Inflammatory macrophage treated with lipopolysaccharide for 4 hours (primary cell): ENCODE data around the gene HERC2.

Source experiments
- DNase-seq: peaks from one replicate; pipeline ENCODE4 v3.0.0-alpha.2; 2020

HERC2 gene

DNA sequence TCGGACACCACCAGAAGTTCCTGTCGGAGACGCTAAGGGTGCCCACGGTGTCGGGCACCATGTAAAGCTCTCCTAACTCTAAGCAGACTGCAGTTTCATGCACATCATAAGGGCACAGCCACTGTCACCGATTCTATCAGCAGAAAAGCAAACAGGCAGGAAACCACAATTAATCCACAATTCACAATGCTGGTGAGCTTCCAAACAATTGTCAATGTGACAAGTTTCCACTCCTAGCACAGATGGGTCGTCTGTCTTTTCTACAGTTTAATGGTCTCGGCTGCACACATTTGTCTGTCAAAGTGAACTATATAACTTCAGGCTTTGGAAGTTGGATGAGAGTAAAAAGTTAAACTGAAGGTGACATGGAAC is 214.1 kb downstream of the HERC2 start:
- no peak for DNase-seq

DNA sequence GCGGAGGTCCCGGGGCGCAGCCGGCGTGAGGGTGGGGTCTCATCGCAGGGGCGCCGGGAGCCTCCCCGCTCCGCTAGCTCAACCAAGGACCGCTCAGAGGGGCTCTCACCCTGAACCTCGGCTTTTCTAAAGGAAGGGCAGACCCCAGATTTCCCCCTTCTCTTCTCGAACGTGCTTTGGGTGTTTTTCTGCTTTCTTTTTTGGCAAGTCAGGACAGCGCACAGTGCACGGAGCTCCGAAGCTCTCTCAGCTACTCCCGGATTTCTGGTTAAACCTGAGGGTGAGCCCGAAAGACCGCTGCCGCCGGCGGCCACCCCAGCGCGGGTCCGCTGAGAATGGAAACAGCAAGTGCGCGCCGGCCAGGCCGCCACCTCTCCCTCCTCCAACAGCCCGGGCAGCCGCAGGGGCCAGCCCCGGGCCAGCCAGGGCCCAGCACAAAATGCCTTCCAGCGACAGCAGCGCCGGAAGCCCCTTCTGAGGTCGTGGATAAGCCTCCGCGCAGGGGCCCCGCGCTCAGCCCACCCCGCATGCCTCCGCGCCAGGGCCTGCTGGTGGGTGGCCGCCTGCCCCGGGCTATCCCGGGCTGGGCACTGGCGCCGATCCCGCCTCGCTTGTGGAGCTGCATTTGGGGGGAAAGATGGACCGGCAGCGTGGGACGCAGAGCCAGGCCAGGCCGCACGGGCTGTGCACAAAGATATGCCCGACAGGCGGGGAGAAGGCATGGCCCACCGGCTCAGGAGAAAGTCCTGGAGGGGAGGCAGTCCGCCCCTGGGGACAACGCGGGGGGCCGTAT is 214.7 kb downstream of the HERC2 start:
- DNase-seq: no peak

DNA sequence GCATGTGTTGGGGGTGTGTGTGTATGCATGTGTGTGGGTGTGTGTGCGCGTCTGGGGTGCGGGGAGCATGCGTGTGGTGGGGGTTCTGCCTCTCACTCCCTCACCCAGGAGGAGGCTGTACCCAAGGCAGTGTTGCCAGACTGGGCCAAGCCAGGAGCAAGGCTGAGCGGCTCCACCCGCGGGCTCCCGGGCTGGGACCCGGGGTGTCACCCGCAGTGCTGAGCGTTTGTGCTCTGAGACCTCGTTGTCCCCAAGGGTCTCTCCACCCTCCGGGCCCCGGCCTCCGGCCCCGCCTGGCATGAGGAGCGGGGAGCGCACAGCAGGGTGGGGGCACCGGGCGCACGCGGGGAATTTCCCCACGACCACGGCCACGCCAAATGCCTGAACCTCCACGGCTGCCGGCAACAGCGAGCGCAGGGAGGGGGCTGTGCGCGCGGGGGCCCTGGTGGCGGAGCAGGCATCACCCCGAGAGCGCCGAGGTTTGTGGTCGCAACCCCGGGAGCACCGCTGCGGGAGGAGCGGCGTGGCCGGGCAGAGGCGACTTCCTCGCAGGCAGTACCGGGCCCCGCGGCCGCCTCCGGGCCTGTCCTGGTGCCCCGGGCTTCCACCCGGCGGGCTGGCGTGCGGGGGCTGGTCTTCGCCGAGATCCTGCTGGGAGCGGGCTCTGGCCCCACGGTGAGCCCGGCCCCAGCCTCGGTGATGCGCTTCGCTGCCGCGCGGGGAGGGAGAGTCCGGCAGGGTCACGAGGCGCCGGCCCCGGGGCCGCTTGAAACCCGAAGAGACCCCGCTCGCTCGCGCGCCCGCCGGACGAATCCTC is 215.5 kb downstream of the HERC2 start:
- DNase-seq: no peak

DNA sequence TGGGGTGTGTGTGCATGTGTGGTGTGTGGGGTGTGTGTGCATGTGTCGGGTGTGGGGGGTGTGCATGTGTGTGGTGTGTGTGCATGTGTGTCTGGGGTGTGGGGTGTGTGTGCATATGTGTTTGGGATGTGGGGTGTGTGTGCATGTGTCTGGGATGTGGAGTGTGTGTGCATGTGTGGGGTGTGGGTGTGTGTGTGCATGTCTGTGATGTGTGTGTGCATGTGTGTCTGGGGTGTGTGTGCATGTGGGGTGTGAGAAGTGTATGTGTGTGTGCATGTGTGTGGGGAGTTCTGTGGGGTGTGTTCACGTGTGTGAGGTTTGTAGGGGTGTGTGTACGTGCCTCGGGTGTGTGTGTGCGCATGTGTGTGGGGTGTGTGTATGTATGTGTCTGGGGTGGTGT is 216.2 kb downstream of the HERC2 start:
- no peak for DNase-seq

DNA sequence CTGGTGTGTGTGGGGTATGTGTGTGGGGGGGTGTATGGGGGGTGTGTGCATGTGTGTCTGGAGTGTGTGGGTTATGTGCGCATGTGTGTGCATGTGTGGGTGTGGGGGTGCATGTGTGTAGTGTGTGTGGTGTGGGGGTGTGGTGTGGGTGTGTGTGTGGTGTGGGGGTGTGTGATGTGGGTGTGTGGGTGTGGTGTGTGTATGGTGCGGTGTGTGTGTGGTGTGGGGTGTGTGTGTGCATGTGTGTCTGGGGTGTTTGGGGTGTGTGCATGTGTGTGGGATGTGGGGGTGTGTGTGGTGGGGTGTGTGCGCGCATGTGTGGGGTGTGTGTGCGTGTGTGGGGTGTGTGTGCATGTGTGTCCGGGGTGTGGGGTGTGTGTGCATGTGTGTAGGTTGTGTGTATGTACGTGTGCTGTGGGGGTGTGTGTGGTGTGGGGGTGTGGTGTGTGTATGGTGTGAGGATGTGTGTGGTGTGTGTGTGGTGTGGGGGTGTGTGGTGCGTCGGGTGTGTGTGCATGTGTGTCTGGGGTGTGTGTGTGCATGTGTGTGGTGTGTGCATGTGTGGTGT is 216.7 kb downstream of the HERC2 start:
- DNase-seq: no peak

DNA sequence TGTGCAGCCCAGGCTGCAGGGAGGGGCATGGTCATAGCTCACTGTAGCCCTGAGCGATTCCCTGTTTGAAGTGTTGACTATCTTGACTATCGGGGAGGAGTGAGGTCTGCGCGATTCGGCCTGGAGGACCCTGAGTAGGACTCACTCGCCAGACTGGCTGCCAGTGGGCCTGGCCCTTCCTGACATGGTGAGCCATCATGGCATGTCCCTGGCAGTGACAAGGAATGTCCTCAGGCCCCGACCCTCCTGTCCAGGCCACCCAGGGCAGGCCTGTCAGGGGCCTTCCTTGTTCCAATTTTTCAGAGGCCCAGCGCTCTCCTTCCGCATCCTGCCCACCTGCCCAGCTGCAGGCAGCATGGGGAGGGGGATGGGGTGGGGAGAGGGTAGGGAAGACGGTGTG is 217.7 kb downstream of the HERC2 start:
- DNase-seq: no peak

DNA sequence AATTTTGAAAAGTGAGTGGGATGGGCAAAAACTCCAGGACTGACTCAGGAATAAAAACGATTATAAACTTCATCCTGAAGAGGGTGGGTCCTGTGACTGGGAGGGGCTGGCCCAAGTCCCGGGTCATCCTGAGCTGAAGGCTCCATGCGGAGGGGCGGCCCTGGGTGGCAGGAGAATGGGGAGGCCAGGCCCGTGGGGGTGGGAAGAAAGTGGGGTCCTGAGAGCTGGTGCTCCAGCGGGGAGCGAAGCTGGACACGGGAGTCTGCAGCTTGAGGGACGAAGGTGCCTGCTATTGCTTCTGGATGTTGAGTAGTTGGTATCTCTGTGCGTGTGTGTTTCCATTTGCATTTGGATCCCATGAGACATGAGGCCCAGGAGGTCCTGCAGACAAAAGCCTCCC is 218.1 kb downstream of the HERC2 start:
- no peak for DNase-seq

DNA sequence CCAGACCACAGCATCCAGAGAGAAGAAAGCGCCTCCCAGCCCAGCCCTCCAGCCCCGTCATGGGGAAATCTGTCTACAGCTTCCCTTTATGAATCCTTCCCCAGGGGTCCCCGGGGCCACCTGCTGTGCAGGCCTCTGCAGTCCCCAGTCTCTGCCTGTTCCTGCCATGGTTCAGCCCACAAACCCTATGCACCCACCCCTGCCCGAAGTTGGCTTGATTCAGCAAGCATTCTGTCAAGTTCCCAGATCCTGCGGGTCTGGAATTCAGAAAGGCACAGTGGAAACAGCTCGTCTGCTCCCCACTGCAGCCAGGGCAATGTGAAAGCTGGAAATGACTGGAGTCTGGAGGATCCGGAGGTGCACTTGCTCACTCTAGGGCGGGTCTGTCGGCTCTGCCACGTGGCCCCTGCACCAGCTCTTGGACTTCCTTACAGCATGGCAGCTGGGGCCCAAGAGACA is 220.0 kb downstream of the HERC2 start:
- no peak for DNase-seq

DNA sequence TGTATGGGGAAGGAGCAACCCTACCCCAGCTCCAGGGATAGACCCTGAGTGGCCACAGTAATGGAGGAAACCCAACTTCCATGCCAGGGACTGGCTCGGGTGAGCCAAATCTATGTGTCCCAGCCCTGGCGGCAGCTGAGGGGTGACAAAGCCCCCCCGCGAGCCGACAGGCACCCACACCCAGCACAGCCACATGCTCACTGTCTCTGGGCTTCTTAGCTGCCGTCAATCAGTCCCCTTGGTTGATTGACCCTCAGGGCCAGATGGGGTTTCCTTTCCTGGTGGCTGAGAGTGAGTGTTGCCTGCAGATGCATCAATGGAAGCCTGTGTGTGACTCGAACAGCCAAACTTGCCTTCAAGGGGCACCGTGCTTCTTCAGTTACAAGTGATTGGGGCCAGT is 220.8 kb downstream of the HERC2 start:
- no peak for DNase-seq

DNA sequence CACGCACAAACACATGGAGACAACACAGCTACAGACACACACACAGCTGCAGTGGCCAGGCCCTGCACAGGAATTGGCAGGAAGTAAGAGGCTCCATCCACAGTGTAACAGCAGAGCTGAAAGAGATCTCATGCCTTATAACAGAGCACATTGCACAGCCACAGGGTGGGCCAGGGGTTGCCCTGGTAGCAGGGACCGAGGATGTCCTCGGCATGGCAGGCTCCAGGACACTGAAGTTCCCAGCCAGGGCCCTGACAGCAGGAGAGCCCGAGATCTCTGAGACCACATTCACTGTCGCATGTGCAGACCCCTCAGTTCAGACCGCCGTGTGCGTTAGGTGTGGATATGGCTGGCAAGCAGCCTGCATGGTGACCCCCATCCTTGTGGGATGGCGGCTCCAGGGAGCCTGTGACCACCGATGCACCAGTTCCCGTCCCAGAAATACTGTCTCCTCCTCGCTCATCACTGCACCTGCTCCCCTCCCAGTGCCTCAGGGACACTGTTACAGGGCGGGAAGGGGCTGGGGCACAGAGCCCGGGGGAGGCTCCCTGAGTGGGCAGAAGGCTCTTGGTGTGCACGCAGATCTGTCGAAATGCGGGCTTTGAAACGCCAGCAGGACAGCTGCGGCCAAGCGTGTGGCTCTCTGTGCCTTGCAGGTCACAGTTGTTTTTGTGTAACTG is 221.3 kb downstream of the HERC2 start:
- DNase-seq: no peak

DNA sequence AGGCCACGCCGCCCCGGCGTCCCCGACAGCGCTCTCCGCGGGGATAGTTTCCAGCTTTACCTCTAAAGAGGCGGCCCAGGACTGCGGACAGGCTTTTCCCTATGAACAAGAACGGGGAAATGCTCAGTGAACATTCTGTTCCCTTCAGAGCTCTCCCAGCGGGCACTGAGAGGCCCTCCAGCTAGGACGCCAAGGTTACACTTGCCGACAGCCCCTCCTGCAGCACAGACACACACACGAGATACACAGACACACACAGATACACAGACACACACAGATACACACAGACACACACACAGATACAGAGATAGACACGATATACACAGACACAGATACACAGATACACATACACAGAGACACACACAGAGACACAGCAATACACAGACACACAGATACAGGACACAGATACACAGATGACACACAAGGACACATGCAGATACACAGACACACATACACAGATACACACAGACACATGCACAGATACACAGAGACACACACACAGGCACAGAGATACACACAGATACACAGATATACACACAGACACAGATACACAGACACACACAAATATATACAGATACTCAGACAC is 222.3 kb downstream of the HERC2 start:
- no peak for DNase-seq

DNA sequence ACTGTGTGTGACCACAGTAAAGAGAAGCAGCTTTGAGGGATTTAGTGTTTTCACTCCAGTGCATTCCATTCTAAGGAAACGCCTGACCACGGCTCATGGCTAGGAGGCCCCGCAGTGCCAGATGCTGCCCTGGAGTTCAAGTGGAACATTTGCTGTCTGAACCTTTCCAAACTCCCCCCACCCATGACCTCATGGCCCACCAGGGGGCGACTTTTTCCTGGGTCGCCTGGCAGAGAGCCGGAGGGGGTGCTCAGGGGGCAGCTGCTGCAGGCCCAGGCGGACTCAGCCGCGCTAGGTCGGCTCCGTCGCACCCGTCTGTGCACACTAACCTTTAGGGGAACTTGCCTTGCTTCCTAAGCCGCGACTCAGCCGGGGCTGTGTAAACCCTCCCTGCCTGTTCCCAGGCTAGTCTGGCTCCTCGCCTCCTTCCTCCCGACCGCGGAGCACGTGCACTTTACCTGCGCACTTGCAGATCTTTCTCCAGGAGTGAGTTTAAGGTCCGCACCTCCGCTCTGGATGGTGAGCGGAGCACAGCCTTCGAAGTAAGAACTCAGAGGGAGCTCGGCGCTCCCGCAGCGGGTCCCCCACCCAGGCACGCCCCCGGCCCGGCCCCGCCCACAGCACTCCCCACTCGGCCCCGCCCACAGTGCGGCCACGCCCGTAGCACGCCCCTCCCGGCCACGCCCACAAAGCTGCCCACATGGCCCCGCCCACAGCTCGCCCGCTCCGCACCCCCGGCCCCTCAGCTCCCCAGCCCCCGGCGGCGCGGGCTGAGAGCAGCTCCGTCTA is 223.0 kb downstream of the HERC2 start, which contains the start of gene OCA2:
TSS of gene OCA2 (minus strand) at position 550 of the 789 bp plus-strand sequence. CDS start 17,441 bp downstream, outside the sequence.
- peak; percentile 16 for DNase-seq

DNA sequence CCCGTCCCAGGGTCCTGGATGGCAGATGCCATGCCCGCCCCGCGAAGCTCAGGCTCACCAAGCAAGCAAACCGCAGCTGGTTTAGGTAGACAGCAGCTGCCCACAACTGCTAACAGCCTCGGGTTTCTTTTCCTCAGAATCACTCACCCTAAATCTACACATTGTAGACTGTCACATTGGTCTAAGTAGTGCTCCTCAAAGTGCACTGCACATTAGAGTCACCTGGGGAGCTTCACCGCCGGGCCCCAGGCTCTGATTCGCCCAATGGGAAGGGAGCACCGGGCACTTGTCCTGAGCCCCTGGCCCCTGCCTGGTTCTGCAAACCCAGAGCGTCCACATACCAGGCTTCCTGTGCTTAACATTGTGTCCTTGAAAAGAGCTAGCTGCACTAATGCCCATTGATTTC is 223.6 kb downstream of the HERC2 start:
- no peak for DNase-seq

DNA sequence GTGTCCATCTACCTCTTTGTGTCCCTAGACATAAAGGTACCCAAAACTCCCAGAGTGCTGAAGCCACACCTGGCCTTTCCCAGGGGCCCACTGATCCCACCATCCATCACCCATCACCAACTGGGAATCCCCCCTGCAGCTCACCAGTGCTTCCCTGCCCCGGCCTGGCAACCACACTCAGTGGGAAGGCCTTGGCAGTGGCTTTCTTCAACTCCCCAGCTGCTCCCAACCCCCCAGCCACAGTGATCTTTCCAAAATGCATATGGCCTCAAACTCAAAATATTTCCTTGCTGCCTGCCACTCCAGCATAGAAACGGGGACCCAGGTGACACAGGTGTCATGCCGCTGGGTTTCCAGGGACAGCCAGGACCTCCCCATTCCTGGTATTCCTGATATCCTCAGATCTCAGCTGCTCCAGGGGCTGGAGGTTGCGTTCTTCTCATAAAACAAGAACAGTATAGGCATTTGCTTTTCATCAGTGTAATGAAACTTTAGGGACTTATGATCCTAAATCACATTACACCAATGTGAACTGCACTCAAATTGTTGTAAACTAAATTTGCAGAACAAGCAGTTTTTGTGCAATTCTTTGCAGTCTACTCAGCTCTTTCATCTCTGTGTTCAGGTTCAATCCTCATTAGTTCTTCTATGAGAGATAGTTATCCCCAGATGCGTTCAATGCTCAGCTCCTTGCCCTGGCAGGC is 224.2 kb downstream of the HERC2 start:
- no peak for DNase-seq

DNA sequence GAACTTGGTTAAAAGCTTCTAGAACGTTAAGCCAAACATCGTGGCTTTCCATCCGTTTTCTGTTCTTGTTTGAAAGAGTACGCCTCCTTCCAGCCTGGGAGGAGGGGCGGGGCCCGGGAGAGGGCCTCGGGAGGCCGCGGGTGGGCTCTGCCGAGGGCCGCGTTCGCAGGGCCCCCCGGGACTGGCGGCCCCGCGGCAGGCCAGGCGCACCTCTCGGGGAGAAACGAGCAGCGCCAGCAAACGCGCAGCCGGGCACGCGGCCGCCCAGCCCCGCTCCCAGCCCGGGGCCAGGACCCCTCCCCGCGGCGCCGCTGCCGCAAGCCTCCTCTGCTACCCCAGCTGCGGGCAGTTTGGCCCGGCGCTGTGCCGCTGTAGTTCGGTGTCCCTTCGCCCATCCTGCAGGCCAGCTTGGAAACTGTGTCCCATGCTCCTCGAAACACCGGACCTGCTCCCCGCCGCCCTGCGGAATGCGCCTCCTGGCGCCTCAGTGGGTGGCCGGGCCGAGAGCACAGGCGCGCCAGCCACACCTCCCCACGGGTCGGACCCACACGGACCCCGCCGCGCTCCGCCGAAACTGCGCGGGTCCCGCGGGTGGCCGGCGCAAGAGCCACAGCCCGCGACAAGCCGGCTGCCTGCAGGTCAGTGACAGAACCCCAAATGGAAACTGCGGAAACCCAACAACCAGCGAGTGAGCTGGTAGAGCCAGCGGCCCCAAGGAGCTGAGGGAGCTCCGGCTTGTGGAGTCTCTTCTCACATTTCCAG is 225.1 kb downstream of the HERC2 start:
- no peak for DNase-seq

DNA sequence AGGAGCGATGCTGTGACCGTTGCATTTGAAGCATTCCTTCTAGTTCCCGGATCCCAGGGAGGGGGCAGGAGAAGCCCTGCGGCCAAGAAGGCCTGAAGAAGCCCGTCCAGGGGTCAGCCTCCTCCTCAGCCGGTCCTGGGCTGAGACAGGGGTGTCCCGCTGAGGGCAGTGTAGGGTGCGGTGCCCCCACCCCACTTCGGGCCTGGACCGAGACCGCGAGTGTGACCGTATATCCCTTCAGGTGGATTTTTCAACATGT is 225.6 kb downstream of the HERC2 start:
- DNase-seq: no peak

DNA sequence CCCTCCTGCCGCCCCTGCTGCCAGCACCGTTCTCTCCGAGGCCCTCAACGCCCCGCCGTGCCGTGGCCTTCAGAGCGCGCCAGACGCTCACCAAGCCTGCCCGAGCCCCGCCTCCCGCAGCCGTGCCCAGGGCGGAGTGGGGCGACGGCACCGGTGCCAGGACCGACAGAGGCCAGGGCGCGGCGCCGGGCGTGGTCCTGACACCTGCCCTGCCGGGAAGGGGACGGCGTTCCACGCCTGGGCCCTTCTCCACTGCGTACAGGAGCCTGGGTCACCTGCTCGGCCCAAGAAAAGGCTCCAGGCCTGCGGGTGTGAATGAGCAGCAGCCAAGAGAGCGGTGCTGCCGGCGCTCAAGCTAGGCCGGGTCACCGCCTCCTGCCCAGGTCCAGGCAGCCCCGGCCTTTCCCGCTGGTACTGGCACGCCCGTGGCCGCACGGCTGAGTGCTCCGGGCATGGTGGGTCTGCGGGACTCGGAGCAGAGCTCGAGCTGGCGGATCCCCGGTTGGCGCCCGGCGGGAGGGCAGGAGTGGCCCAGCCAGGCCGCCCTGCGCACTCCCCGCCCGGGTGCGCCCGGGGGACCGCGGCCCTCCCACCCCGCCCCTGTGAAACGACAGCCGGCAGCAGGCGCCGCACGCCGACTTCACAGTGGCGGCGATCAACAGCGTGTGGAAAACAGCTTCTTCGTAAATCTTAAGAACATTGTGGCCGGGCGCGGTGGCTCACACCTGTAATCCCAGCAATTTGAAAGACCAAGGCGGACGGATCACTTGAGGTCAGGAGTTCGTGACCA is 227.1 kb downstream of the HERC2 start:
- DNase-seq: no peak

DNA sequence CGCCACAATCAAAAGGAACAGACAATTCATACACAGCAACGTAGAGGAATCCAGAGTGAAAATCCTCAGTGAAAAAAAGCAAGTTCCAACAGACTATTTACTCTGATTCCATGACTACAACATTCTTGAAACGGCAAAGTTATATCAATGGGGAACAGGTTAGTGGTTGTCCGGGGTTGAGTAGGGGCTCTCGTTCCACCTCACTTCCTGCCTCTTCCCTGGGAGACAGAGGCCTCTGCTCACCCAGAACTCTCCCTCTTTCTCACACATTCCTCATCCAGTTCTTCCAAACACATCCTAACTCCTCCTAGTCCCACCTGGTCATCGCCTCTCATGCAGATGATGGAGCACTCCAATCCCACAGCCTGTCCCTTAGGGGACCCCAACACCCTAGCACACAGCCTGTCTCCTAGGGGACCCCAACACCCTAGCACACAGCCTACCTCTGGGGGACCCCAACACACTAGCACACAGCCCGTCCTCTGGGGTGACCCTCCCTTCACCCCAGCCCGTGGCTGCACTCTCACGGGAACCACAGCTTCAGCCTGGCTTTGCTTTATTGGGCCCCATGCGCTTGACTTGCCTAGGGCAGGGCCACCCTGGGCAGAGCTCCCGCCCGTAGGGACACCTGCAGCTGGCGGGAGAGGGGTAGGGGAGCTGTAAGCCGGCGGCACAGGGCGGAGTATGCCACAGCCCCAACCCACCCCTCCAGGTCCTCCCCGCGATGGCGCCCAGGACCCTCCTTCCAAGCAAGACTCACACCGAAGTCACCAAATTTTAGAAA is 228.0 kb downstream of the HERC2 start:
- DNase-seq: no peak

DNA sequence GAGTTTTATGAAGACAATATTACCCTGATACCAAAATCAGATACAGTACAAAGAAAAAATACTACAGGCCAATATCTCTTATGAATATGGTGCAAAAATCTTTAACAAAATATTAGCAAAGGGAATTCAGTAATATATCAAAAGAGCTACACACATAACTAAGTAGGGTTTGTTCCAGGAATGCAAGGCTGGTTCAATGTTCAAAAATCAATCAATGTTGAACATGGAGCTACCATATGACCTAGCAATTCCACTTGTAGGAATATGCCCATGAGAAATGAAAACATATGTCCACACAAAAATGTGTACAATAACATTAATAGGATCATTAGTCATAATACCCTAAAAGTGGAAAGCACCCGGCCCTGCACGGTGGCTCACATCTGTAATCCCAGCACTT is 230.7 kb downstream of the HERC2 start:
- DNase-seq: no peak
